Colonic mucosa (tissue), 4 donors: ENCODE results near the gene CCNY. TPM values are rescaled to one million over a fixed set of nuclear protein-coding genes. Genes with fewer than 3 reads are reported as not detected.

ENCODE experiments used
- DNase-seq: peaks from one replicate; pipeline ENCODE4 v3.0.0-alpha.2; 2020
- H3K27ac ChIP-seq: fragments of 200-600 bp; one replicate; pipeline ENCODE4 v1.8.0; 2021
- H3K27me3 ChIP-seq: fragments of 200-600 bp; one replicate; pipeline ENCODE4 v1.8.0; 2021
- H3K36me3 ChIP-seq: fragments of 200-600 bp; one replicate; pipeline ENCODE4 v1.8.0; 2021
- H3K4me1 ChIP-seq: fragments of 200-600 bp; one replicate; pipeline ENCODE4 v1.8.0; 2021; ENCODE audit warnings: mild to moderate bottlenecking
- H3K4me3 ChIP-seq: fragments of 200-600 bp; one replicate; pipeline ENCODE4 v1.8.0; 2021
- H3K9ac ChIP-seq, 2 donors: one replicate each; pipeline ENCODE4 v1.7.0; 2013; ENCODE audit warnings: control low read depth in 2 of 2, low read depth in 2 of 2, low read length in 2 of 2
- H3K9me3 ChIP-seq: fragments of 200-600 bp; one replicate; pipeline ENCODE4 v1.8.0; 2021
- intact Hi-C: fragments of 100-400 bp; cut with DNase I; formaldehyde crosslinking; loops from one replicate; pipeline ENCODE4 v1.14.1; 2022
- total RNA-seq, 2 donors: library from RNA; stranded (reverse); fragmentation: NEBNext Ultra II Directional in 1 of 2; extraction: Animal tissue kit (Norgen Biotek cat#: 25700) in 1 of 2; gene quantifications; one replicate each; pipeline ENCODE4 v1.2.1, GENCODE V29; 2021
- TF ChIP-seq, protein P1 (sequence below): fragments of 200-600 bp; IDR thresholded peaks from one replicate; pipeline ENCODE4 v1.8.0; 2022; ENCODE audit warnings: antibody characterized with exemption, mild to moderate bottlenecking
- donor health status: healthy.
- donor health status: DM: no; HTN: no; CAD: no.
- donor health status: DM: no; HTN: no; CAD: no.

Gene CCNY
- total RNA-seq, 2 donors from 2014 or later = 43.5 to 68.6 TPM

DNA sequence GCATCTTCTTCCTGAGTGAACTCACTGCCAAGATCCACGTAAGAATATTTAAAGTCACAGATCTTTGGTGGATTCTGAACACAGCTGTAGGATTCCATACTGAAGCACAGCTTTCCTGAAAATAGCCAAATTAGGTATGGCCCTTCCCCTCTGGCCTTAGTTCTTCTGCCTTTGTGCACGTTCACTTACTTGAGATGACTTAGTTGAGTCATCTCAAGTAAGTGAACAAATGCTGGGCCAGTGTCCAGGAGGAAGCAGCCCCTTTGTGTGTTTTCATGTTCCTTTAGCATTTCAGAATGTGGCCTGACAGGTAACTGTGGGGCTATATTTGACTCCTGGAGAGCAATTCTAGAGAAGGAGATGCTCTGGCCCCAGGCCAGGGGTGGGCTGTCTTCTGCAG, 51.5 kb downstream of the CCNY start:
- TF ChIP-seq, protein P1, sequence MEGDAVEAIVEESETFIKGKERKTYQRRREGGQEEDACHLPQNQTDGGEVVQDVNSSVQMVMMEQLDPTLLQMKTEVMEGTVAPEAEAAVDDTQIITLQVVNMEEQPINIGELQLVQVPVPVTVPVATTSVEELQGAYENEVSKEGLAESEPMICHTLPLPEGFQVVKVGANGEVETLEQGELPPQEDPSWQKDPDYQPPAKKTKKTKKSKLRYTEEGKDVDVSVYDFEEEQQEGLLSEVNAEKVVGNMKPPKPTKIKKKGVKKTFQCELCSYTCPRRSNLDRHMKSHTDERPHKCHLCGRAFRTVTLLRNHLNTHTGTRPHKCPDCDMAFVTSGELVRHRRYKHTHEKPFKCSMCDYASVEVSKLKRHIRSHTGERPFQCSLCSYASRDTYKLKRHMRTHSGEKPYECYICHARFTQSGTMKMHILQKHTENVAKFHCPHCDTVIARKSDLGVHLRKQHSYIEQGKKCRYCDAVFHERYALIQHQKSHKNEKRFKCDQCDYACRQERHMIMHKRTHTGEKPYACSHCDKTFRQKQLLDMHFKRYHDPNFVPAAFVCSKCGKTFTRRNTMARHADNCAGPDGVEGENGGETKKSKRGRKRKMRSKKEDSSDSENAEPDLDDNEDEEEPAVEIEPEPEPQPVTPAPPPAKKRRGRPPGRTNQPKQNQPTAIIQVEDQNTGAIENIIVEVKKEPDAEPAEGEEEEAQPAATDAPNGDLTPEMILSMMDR = no peak
- Histone ChIP-seq H3K9me3 (no peaks in the 10 kb centered on the region), H3K4me1 (peaks cover 8% of the 10 kb centered on the region), H3K36me3 (no peaks in the 10 kb centered on the region), H3K27me3 (no peaks in the 10 kb centered on the region), H3K4me3 (no peak overlapping the region), H3K27ac (no peak overlapping the region), H3K9ac (no peak overlapping the region)
- intact Hi-C loops = no loop called here
- no peak for DNase-seq

DNA sequence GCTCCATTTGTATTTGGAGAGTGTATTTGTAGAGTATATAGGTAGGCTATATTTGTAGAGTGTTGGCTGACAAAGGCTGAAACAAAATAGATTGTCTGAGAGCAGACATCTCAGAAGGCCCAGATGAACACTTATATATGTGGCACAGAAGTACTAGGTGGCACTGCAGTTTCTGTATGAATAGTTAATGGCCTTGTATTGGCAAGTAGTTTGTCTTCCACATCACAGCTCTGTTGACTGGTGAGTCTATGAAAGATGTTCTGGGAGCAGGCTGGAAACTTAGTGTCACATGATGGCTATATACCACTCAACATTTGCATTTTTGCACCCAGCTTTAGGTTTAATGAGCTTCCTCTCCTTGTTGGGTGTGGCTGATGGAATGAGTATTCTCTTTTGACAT, 51.9 kb downstream of the CCNY start:
- intact Hi-C loops = no loop called here
- Histone ChIP-seq H3K27ac (no peak overlapping the region), H3K4me3 (no peak overlapping the region), H3K27me3 (no peaks in the 10 kb centered on the region), H3K9me3 (no peaks in the 10 kb centered on the region), H3K4me1 (peaks cover 8% of the 10 kb centered on the region), H3K9ac (no peak overlapping the region), H3K36me3 (no peaks in the 10 kb centered on the region)
- TF ChIP-seq, protein P1 = no peak
- no peak for DNase-seq

DNA sequence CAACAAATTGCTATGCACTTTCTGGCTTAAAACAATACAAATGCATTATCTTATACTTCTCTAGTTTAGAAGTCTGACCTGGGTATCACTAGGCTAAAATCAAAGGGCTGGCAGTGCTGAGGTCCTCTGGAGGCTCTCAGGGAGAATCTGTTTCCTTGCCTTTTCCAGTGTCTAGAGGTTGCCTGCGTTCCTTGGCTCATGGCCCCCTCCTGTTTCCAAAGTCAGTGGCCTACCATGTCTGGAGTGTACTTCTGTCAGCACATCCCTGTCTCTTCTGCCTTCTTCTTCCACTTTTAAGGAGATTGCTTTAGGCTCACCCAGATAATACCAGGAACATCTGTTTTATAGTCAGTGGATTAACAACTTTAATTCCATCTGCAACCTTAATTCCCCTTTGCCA, 52.4 kb downstream of the CCNY start:
- no peaks in the 10 kb centered on the region for H3K36me3 ChIP-seq
- H3K9me3 ChIP-seq = no peaks in the 10 kb centered on the region
- no peak for DNase-seq
- H3K4me3 ChIP-seq = no peak overlapping the region
- no peak overlapping the region for H3K27ac ChIP-seq
- no peaks in the 10 kb centered on the region for H3K27me3 ChIP-seq
- no peak overlapping the region for H3K9ac ChIP-seq
- H3K4me1 ChIP-seq = peaks cover 8% of the 10 kb centered on the region
- TF ChIP-seq, protein P1 = no peak
- intact Hi-C loops = no loop called here

DNA sequence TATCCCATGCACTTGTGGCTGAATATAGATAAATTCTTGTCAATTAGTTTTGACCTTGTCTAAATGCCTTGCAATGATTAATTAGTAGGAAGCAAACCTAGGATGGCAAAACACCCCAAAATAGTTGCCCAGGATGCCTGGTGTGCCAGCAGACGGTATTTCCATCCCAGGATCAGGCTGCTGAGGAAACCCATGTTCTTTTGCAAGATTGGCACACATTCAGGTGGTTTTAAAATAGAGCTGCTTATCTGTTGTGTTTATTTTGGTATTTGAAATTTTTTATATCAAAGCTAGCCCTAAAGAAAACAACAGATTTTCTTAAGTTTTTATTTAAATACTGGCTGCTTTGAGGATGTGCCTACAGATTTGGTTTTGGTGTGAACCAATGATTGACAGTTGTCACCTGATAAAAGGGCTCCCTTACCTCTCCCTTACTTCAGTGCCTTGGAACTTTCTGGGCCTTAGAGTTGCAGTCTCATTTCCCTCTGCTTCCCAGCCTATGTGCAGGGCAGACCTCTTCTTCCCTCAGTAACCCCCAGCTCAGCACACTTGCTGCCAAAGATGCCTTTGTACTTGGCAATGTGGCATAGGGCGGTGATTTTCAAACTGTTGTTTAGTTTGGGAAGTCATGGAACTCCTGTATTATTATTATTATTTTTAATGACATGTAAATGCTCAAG, 54.0 kb downstream of the CCNY start:
- Histone ChIP-seq H3K27me3 (no peaks in the 10 kb centered on the region), H3K4me3 (no peak overlapping the region), H3K36me3 (no peaks in the 10 kb centered on the region), H3K9ac (no peak overlapping the region), H3K4me1 (peaks cover 8% of the 10 kb centered on the region), H3K27ac (no peak overlapping the region), H3K9me3 (no peaks in the 10 kb centered on the region)
- intact Hi-C loops = no loop called here
- TF ChIP-seq, protein P1 = no peak
- DNase-seq = no peak

DNA sequence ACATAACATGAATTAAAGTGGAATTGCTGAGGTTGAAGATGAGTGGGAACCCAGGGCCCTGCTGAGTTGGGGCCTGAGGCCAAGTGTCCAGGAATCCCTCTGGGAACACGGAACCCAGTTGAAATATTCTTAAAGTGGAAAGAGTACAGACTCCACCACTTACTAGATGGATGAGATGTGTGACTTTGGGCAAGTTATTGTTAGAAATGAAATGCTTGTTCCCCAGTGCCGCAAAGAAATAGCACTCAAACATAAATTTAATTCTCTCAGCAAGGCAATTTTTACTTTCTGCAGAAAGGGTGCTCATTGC, 54.5 kb downstream of the CCNY start:
- DNase-seq = no peak
- TF ChIP-seq, protein P1 = no peak
- Histone ChIP-seq H3K27ac (no peak overlapping the region), H3K36me3 (no peaks in the 10 kb centered on the region), H3K4me1 (peaks cover 8% of the 10 kb centered on the region), H3K9me3 (no peaks in the 10 kb centered on the region), H3K4me3 (no peak overlapping the region), H3K27me3 (no peaks in the 10 kb centered on the region), H3K9ac (no peak overlapping the region)
- intact Hi-C loops = no loop called here
